ENCODE measurements around the gene SUFU. TPM values are rescaled to one million over a fixed set of nuclear protein-coding genes. Genes with fewer than 3 reads are reported as not detected.

SUFU gene
- total and polyA plus RNA-seq, 2 donors (not counting 1 experiment from before 2014, with no cell fraction given) = 4.8 to 13.3 TPM

- CTCF ChIA-PET = interaction anchor here (1.3 to 3.4 kb wide), 4 partner anchors 10 to 32 kb away, joined by 3 to 14 read pairs (median 8); no protein-coding TSS in a partner anchor
- no peak for TF ChIP-seq EZH2 (IDR thresholded peaks at IDR 0.05; ENCODE audit: borderline replicate concordance, insufficient read depth, low read depth, low read length, poor library complexity, severe bottlenecking)
- TF ChIP-seq, protein P1, sequence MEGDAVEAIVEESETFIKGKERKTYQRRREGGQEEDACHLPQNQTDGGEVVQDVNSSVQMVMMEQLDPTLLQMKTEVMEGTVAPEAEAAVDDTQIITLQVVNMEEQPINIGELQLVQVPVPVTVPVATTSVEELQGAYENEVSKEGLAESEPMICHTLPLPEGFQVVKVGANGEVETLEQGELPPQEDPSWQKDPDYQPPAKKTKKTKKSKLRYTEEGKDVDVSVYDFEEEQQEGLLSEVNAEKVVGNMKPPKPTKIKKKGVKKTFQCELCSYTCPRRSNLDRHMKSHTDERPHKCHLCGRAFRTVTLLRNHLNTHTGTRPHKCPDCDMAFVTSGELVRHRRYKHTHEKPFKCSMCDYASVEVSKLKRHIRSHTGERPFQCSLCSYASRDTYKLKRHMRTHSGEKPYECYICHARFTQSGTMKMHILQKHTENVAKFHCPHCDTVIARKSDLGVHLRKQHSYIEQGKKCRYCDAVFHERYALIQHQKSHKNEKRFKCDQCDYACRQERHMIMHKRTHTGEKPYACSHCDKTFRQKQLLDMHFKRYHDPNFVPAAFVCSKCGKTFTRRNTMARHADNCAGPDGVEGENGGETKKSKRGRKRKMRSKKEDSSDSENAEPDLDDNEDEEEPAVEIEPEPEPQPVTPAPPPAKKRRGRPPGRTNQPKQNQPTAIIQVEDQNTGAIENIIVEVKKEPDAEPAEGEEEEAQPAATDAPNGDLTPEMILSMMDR (IDR thresholded peaks at IDR 0.05) = no peak
- WGBS (ENCODE audit: insufficient coverage) = 59% methylated on average over 9 of the region's 11 CpGs
- Mint-ChIP-seq H3K4me1 (peaks cover 78% of the 10 kb centered on the region), H3K27me3 (no peaks in the 10 kb centered on the region), H3K27ac (peak overlapping the region; percentile 98), H3K4me3 (peak overlapping the region; percentile 90), H3K9me3 (ENCODE audit: insufficient read depth) (no peaks in the 10 kb centered on the region)
- Histone ChIP-seq H3K9ac (ENCODE audit: low read length) (peak overlapping the region; percentile 41), H3K9me3 (ENCODE audit: control extremely low read depth in 1 of 3, control insufficient read depth in 2 of 3, insufficient read depth in 1 of 3, low read length in 2 of 3) (no peaks in the 10 kb centered on the region), H3K79me2 (ENCODE audit: control insufficient read depth, insufficient read depth, low read length) (peaks cover 83% of the 10 kb centered on the region), H3K4me3 (ENCODE audit: control extremely low read depth in 1 of 5, extremely low read depth in 1 of 5, insufficient read depth in 1 of 5, low read depth in 2 of 5, low read length in 4 of 5) (peak overlapping the region in 2 of 5 experiments; percentile 23 to 35), H3K4me2 (replicated peaks; ENCODE audit: low read depth, low read length, poor library complexity, severe bottlenecking) (peak overlapping the region; percentile 94), H2AFZ (ENCODE audit: insufficient read depth, low read depth, low read length, poor library complexity, severe bottlenecking) (no peak overlapping the region), H4K20me1 (ENCODE audit: control insufficient read depth, insufficient read depth, low read length, poor library complexity, severe bottlenecking) (peaks cover 97% of the 10 kb centered on the region), H3K4me1 (ENCODE audit: control insufficient read depth in 2 of 2, insufficient read depth in 2 of 2, low read length in 2 of 2) (peaks cover 72 to 74% of the 10 kb centered on the region in 2 donors), H3K36me3 (replicated peaks in 1 of 2; ENCODE audit: control extremely low read depth in 1 of 2, control insufficient read depth in 1 of 2, extremely low read depth in 1 of 2, insufficient read depth in 2 of 2, low read length in 1 of 2) (peaks cover 1 to 30% of the 10 kb centered on the region in 2 experiments), H3K27ac (ENCODE audit: low read length in 2 of 2) (peak overlapping the region; percentile 70 to 90), H3K27me3 (replicated peaks in 1 of 4; ENCODE audit: control extremely low read depth in 1 of 4, control insufficient read depth in 3 of 4, insufficient read depth in 4 of 4, low read length in 3 of 4) (no peaks in the 10 kb centered on the region)
- ATAC-seq (ENCODE audit: low read depth) = no peak
- DNase-seq = no peak
- intact Hi-C loops (cut with micrococcal nuclease) = loop anchor here (1.0 kb wide), 1 partner anchor 9 kb away; no protein-coding TSS in a partner anchor
- POLR2A ChIA-PET = interaction anchor here (1.1 to 1.8 kb wide), 3 partner anchors 9 to 537 kb away, joined by 3 to 13 read pairs (median 7); no protein-coding TSS in a partner anchor
Observed at GRCh38 chr10:102651455-102652169, 147.8 kb downstream of the SUFU start.

Data from B cell (primary cell).